ENCODE results near the gene RERE. TPM values are rescaled to one million over a fixed set of nuclear protein-coding genes. Genes with fewer than 3 reads are reported as not detected.
"Not testable (repeated sequence)": the region's sequence is repeated elsewhere in the genome, so short reads cannot be mapped to it uniquely, and the experiment has no call there.

Gene RERE
- total RNA-seq, 2 donors from 2014 or later = 207 to 322 TPM

- Histone ChIP-seq H3K4me1 (replicated peaks) (peaks cover 42% of the 10 kb centered on the region), H3K27me3 (replicated peaks; ENCODE audit: insufficient read depth) (no peaks in the 10 kb centered on the region), H3K9me3 (no peaks in the 10 kb centered on the region), H3K36me3 (no peaks in the 10 kb centered on the region), H3K27ac (peak overlapping the region in 1 of 2 donors; percentile 12), H3K4me3 (no peak overlapping the region)
- WGBS = 70% methylated on average over 15 of the region's 15 CpGs
- DNase-seq (ENCODE audit: low spot score) = no peak
- TF ChIP-seq POLR2AphosphoS5 (IDR thresholded peaks at IDR 0.05) (no peak), POLR2A (IDR thresholded peaks at IDR 0.05) (no peak), CTCF (IDR thresholded peaks at IDR 0.05) (no peak)
- intact Hi-C loops (cut with DNase I) = no loop called here
Observed at GRCh38 chr1:8382608-8383505, 434.6 kb downstream of the RERE start.

- intact Hi-C loops (cut with DNase I) = no loop called here
- DNase-seq (ENCODE audit: low spot score) = no peak
- WGBS = 89% methylated on average over 9 of the region's 9 CpGs
- no peaks in the 10 kb centered on the region for H3K9me3 ChIP-seq
- TF ChIP-seq CTCF (IDR thresholded peaks at IDR 0.05) = no peak
- TF ChIP-seq POLR2AphosphoS5 (IDR thresholded peaks at IDR 0.05) = no peak
- no peak for TF ChIP-seq POLR2A (IDR thresholded peaks at IDR 0.05)
- H3K36me3 ChIP-seq = no peaks in the 10 kb centered on the region
- peaks cover 41% of the 10 kb centered on the region for H3K4me1 ChIP-seq (replicated peaks)
- peak overlapping the region in 1 of 2 donors; percentile 12 for H3K27ac ChIP-seq
- H3K4me3 ChIP-seq = no peak overlapping the region
- no peaks in the 10 kb centered on the region for H3K27me3 ChIP-seq (replicated peaks; ENCODE audit: insufficient read depth)
Observed at GRCh38 chr1:8382051-8382505, 435.4 kb downstream of the RERE start.

GRCh38 chr1:8381618-8382017 is 435.8 kb downstream of the RERE start:
- TF ChIP-seq POLR2A (IDR thresholded peaks at IDR 0.05) = no peak
- TF ChIP-seq CTCF (IDR thresholded peaks at IDR 0.05) = no peak
- peak; percentile 4 for TF ChIP-seq POLR2AphosphoS5 (IDR thresholded peaks at IDR 0.05)
- Histone ChIP-seq H3K27ac (peak overlapping the region; percentile 9 to 12), H3K4me3 (no peak overlapping the region), H3K9me3 (no peaks in the 10 kb centered on the region), H3K27me3 (replicated peaks; ENCODE audit: insufficient read depth) (no peaks in the 10 kb centered on the region), H3K4me1 (replicated peaks) (peaks cover 41% of the 10 kb centered on the region), H3K36me3 (no peaks in the 10 kb centered on the region)
- DNase-seq (ENCODE audit: low spot score) = no peak
- 34% methylated on average over 8 of the region's 8 CpGs for WGBS
- intact Hi-C loops (cut with DNase I) = no loop called here

GRCh38 chr1:8380310-8380709 is 437.1 kb downstream of the RERE start:
- H3K27ac ChIP-seq = peak overlapping the region in 1 of 2 donors; percentile 69
- H3K4me1 ChIP-seq (replicated peaks) = peaks cover 41% of the 10 kb centered on the region
- intact Hi-C loops (cut with DNase I); DNase-seq (ENCODE audit: low spot score); H3K27me3 ChIP-seq (replicated peaks; ENCODE audit: insufficient read depth); H3K4me3 ChIP-seq; H3K9me3 ChIP-seq; H3K36me3 ChIP-seq: not testable (repeated sequence)
- 92% methylated on average over 6 of the region's 6 CpGs for WGBS

GRCh38 chr1:8379513-8380186 is 437.8 kb downstream of the RERE start:
- H3K27ac ChIP-seq = peak overlapping the region; percentile 65 to 69
- peaks cover 41% of the 10 kb centered on the region for H3K4me1 ChIP-seq (replicated peaks)
- intact Hi-C loops (cut with DNase I) = no loop called here
- no peak for DNase-seq (ENCODE audit: low spot score)
- H3K36me3 ChIP-seq = no peaks in the 10 kb centered on the region
- H3K27me3 ChIP-seq (replicated peaks; ENCODE audit: insufficient read depth) = no peaks in the 10 kb centered on the region
- WGBS = 87% methylated on average over 14 of the region's 14 CpGs
- no peak for TF ChIP-seq POLR2A (IDR thresholded peaks at IDR 0.05)
- TF ChIP-seq POLR2AphosphoS5 (IDR thresholded peaks at IDR 0.05) = no peak
- no peak for TF ChIP-seq CTCF (IDR thresholded peaks at IDR 0.05)
- no peak overlapping the region for H3K4me3 ChIP-seq
- H3K9me3 ChIP-seq = no peaks in the 10 kb centered on the region
